ENCODE results near the gene KCND3. TPM values are rescaled to one million over a fixed set of nuclear protein-coding genes. Genes with fewer than 3 reads are reported as not detected.

Gene KCND3
- polyA plus RNA-seq, 3 donors = not detected

GRCh38 chr1:111847466-111847865 lies 142.0 kb downstream of the KCND3 start:
- Histone ChIP-seq H3K27me3 (ENCODE audit: control insufficient read depth in 2 of 2, insufficient read depth in 2 of 2, low read length in 2 of 2) (no peaks in the 10 kb centered on the region), H3K4me3 (replicated peaks in 1 of 3; ENCODE audit: low read depth in 2 of 3, low read length in 3 of 3) (no peak overlapping the region), H3K9ac (ENCODE audit: insufficient read depth, low read length, poor library complexity, severe bottlenecking) (no peak overlapping the region), H2AFZ (ENCODE audit: insufficient read depth, low read depth, low read length, poor library complexity, severe bottlenecking) (no peak overlapping the region), H3K4me2 (replicated peaks; ENCODE audit: extremely low read depth, low read length, poor library complexity, severe bottlenecking) (no peak overlapping the region), H3K36me3 (replicated peaks in 1 of 2; ENCODE audit: control insufficient read depth in 1 of 2, insufficient read depth in 2 of 2, low read length in 2 of 2) (no peaks in the 10 kb centered on the region), H3K9me3 (replicated peaks in 1 of 2; ENCODE audit: control insufficient read depth in 1 of 2, insufficient read depth in 1 of 2, low read length in 2 of 2) (no peaks in the 10 kb centered on the region), H3K4me1 (ENCODE audit: control insufficient read depth in 1 of 2, insufficient read depth in 2 of 2, low read length in 2 of 2) (no peaks in the 10 kb centered on the region), H3K27ac (ENCODE audit: low read depth in 1 of 2, low read length in 2 of 2) (no peak overlapping the region), H3K79me2 (ENCODE audit: insufficient read depth, low read length) (no peaks in the 10 kb centered on the region), H4K20me1 (ENCODE audit: insufficient read depth, low read length) (no peaks in the 10 kb centered on the region)
- no peaks in the 10 kb centered on the region for H3K9me3 Mint-ChIP-seq
- intact Hi-C loops (cut with micrococcal nuclease) = no loop called here
- TF ChIP-seq CTCF (IDR thresholded peaks at IDR 0.05) = no peak
- H3K27ac Mint-ChIP-seq = no peak overlapping the region
- DNase-seq = no peak
- no peak overlapping the region for H3K4me3 Mint-ChIP-seq
- no peaks in the 10 kb centered on the region for H3K4me1 Mint-ChIP-seq
- peaks cover 4 to 7% (median 4%) of the 10 kb centered on the region in 3 donors for H3K27me3 Mint-ChIP-seq (ENCODE audit: low read depth in 3 of 3)
- no peaks in the 10 kb centered on the region for H3K36me3 Mint-ChIP-seq
- WGBS (ENCODE audit: insufficient coverage) = 95% methylated on average over 6 of the region's 10 CpGs

DNA sequence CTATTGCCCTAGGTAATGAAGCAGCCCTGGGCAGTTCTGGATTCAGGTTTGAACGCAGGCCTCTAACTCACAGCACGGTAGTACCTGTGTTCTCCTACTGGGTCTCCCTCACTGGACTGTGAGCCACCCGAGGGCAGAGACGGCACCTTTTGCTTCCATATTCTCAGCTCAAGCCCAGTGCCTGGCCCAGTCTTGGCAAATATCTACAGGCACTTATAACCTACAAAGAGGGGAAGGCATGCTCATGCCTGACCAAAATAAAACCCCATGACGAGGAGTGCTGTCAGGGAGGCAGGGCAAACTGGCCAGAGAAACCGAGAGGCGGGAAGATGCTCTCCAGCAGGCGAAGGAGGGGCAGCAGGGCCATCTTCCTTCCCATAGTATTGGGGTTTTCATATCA lies 142.6 kb downstream of the KCND3 start:
- no peak overlapping the region for H2AFZ ChIP-seq (ENCODE audit: insufficient read depth, low read depth, low read length, poor library complexity, severe bottlenecking)
- H3K27ac ChIP-seq (ENCODE audit: low read depth in 1 of 2, low read length in 2 of 2) = no peak overlapping the region
- no peaks in the 10 kb centered on the region for H3K36me3 Mint-ChIP-seq
- no peaks in the 10 kb centered on the region for H3K27me3 ChIP-seq (ENCODE audit: control insufficient read depth in 2 of 2, insufficient read depth in 2 of 2, low read length in 2 of 2)
- H3K9me3 ChIP-seq (replicated peaks in 1 of 2; ENCODE audit: control insufficient read depth in 1 of 2, insufficient read depth in 1 of 2, low read length in 2 of 2) = no peaks in the 10 kb centered on the region
- H3K9me3 Mint-ChIP-seq = no peaks in the 10 kb centered on the region
- H3K27me3 Mint-ChIP-seq (ENCODE audit: low read depth in 3 of 3) = peaks cover 2 to 7% (median 4%) of the 10 kb centered on the region in 3 donors
- H3K27ac Mint-ChIP-seq = no peak overlapping the region
- H3K4me3 ChIP-seq (replicated peaks in 1 of 3; ENCODE audit: low read depth in 2 of 3, low read length in 3 of 3) = no peak overlapping the region
- no peaks in the 10 kb centered on the region for H3K4me1 ChIP-seq (ENCODE audit: control insufficient read depth in 1 of 2, insufficient read depth in 2 of 2, low read length in 2 of 2)
- no peak for DNase-seq
- no peaks in the 10 kb centered on the region for H3K36me3 ChIP-seq (replicated peaks in 1 of 2; ENCODE audit: control insufficient read depth in 1 of 2, insufficient read depth in 2 of 2, low read length in 2 of 2)
- no peak for TF ChIP-seq CTCF (IDR thresholded peaks at IDR 0.05)
- H3K4me1 Mint-ChIP-seq = no peaks in the 10 kb centered on the region
- no peak overlapping the region for H3K4me2 ChIP-seq (replicated peaks; ENCODE audit: extremely low read depth, low read length, poor library complexity, severe bottlenecking)
- no peak overlapping the region for H3K9ac ChIP-seq (ENCODE audit: insufficient read depth, low read length, poor library complexity, severe bottlenecking)
- no peak overlapping the region for H3K4me3 Mint-ChIP-seq
- no CpG with 5 or more reads among the region's 8 CpGs for WGBS (ENCODE audit: insufficient coverage)
- no peaks in the 10 kb centered on the region for H3K79me2 ChIP-seq (ENCODE audit: insufficient read depth, low read length)
- intact Hi-C loops (cut with micrococcal nuclease) = no loop called here
- no peaks in the 10 kb centered on the region for H4K20me1 ChIP-seq (ENCODE audit: insufficient read depth, low read length)

All from CD14-positive monocyte (primary cell).